Liver (tissue), 9 donors: ENCODE measurements around the gene GRIN2C. TPM values are rescaled to one million over a fixed set of nuclear protein-coding genes. Genes with fewer than 3 reads are reported as not detected.
A peak's percentile ranks its signal among the peaks of the same experiment; 100 is the strongest.
"Not testable (repeated sequence)": the region's sequence is repeated elsewhere in the genome, so short reads cannot be mapped to it uniquely, and the experiment has no call there.

ENCODE experiments used
- DNase-seq: peaks from one replicate; pipeline ENCODE4 v3.0.0-alpha.2; 2017; ENCODE audit warnings: low spot score
- H3K27ac ChIP-seq, 2 donors: one replicate each; pipeline ENCODE4 v1.7.0; 2013; ENCODE audit warnings: inconsistent platforms in 2 of 2, low read length in 2 of 2, control low read depth in 1 of 2, low read depth in 1 of 2, mild to moderate bottlenecking in 1 of 2
- H3K27me3 ChIP-seq, 4 donors: one replicate each; pipeline versions ENCODE4 v1.6.1 to v1.7.0; 2013; ENCODE audit warnings: low read length in 3 of 4, inconsistent platforms in 1 of 4, mild to moderate bottlenecking in 1 of 4, moderate library complexity in 1 of 4; ENCODE audit not compliant: control insufficient read depth in 4 of 4, insufficient read depth in 4 of 4
- H3K36me3 ChIP-seq, 4 donors: one replicate each; pipeline versions ENCODE4 v1.6.1 to v1.7.0; 2013; ENCODE audit warnings: low read length in 3 of 4, mild to moderate bottlenecking in 3 of 4, low read depth in 1 of 4, moderate library complexity in 1 of 4; ENCODE audit not compliant: control insufficient read depth in 4 of 4, insufficient read depth in 3 of 4
- H3K4me1 ChIP-seq, 4 donors: one replicate each; pipeline versions ENCODE4 v1.6.1 to v1.7.0; 2013; ENCODE audit warnings: low read length in 3 of 4, mild to moderate bottlenecking in 3 of 4, moderate library complexity in 1 of 4; ENCODE audit not compliant: control insufficient read depth in 4 of 4, insufficient read depth in 4 of 4
- H3K4me3 ChIP-seq, 3 donors: one replicate each; pipeline versions ENCODE4 v1.6.1 to v1.7.0; 2013; ENCODE audit warnings: low read length in 3 of 3, control low read depth in 1 of 3, low read depth in 1 of 3, mild to moderate bottlenecking in 1 of 3
- H3K9ac ChIP-seq, 2 donors: one replicate each; pipeline ENCODE4 v1.7.0; 2013; ENCODE audit warnings: low read length in 2 of 2, mild to moderate bottlenecking in 2 of 2, moderate library complexity in 2 of 2, control low read depth in 1 of 2, low read depth in 1 of 2
- H3K9me3 ChIP-seq, 4 donors: one replicate each; pipeline versions ENCODE4 v1.6.1 to v1.7.0; 2013; ENCODE audit warnings: low read length in 3 of 4; ENCODE audit not compliant: control insufficient read depth in 4 of 4
- ATF3 ChIP-seq: IDR thresholded peaks from 2 replicates; pipeline ENCODE4 v1.6.1; 2016; ENCODE audit warnings: antibody characterized with exemption
- CTCF ChIP-seq: fragments of 150-350 bp; IDR thresholded peaks from 2 replicates; pipeline ENCODE4 v1.5.1; 2017; ENCODE audit warnings: improper control_type of control experiment, low read depth, low read length; ENCODE audit not compliant: missing input control
- FOXA2 ChIP-seq: IDR thresholded peaks from 2 replicates; pipeline ENCODE4 v1.6.1; 2016; ENCODE audit warnings: antibody characterized with exemption
- GABPA ChIP-seq, 2 donors: IDR thresholded peaks in 1 of 2; conservative IDR thresholded peaks in 1 of 2; 2 replicates each; pipeline ENCODE4 v1.6.1; 2016; ENCODE audit warnings: antibody characterized with exemption in 2 of 2, mild to moderate bottlenecking in 1 of 2, moderate library complexity in 1 of 2
- HNF4A ChIP-seq, 2 donors: conservative IDR thresholded peaks; 2 replicates each; pipeline ENCODE4 v1.6.1; 2016; ENCODE audit warnings: antibody characterized with exemption in 2 of 2, mild to moderate bottlenecking in 2 of 2
- HNF4G ChIP-seq: IDR thresholded peaks from 2 replicates; pipeline ENCODE4 v1.6.1; 2016; ENCODE audit warnings: antibody characterized with exemption
- NR2F2 ChIP-seq: IDR thresholded peaks from 2 replicates; pipeline ENCODE4 v1.6.1; 2016; ENCODE audit warnings: antibody characterized with exemption
- REST ChIP-seq: IDR thresholded peaks from 2 replicates; pipeline ENCODE4 v1.6.1; 2016; ENCODE audit warnings: antibody characterized with exemption, mild to moderate bottlenecking
- TAF1 ChIP-seq: conservative IDR thresholded peaks from 2 replicates; pipeline ENCODE4 v1.6.1; 2016; ENCODE audit warnings: antibody characterized with exemption, mild to moderate bottlenecking
- YY1 ChIP-seq: IDR thresholded peaks from 2 replicates; pipeline ENCODE4 v1.6.1; 2016; ENCODE audit warnings: antibody characterized with exemption, mild to moderate bottlenecking
- ZBTB33 ChIP-seq: IDR thresholded peaks from 2 replicates; pipeline ENCODE4 v1.6.1; 2016; ENCODE audit warnings: antibody characterized with exemption
- WGBS: extraction: QIAGEN DNeasy Blood & Tissue Kit; methylation state at CpG from one replicate; pipeline ENCODE4 v1.1.7; 2013; 5-methylcytosine and 5-hydroxymethylcytosine counted together
- polyA plus RNA-seq, 2 donors: library from polyadenylated mRNA; stranded (reverse) in 1 of 2; unstranded in 1 of 2; fragments of 200-250 nt in 1 of 2; fragments of >200 nt in 1 of 2; fragmentation: Nextera tagmentation in 1 of 2; extraction: Ambion mirVana in 1 of 2; gene quantifications; one replicate each; pipeline versions ENCODE4 v1.2.1 to v1.2.3, GENCODE V29; 2013 to 2015
- total RNA-seq, 2 donors: library from RNA; depleted of rRNA; stranded (reverse); fragments of >200 nt; gene quantifications; one replicate each; pipeline ENCODE4 v1.2.3, GENCODE V29; 2014
- donor health status: healthy.
- donor health status: healthy.
- donor health status: healthy.
- donor health status: healthy.
- donor health status: healthy.

GRIN2C gene
- total and polyA plus RNA-seq, 4 donors, result 0.03 to 0.10 (median 0.09) TPM; not detected in 1

- H3K4me1 ChIP-seq, result peaks cover 6 to 20% (median 14%) of the 10 kb centered on the region in 4 donors
- DNase-seq, result no peak
- H3K9me3 ChIP-seq, result no peaks in the 10 kb centered on the region
- H3K27me3 ChIP-seq, result no peaks in the 10 kb centered on the region
- 7% methylated on average over 38 of the region's 38 CpGs for WGBS
- H3K27ac ChIP-seq, result peak within 1 kb of the TSS; percentile 79 to 83
- H3K36me3 ChIP-seq, result no peaks in the 10 kb centered on the region
- H3K9ac ChIP-seq, result peak within 1 kb of the TSS; percentile 73 to 85
- TF ChIP-seq YY1, result no peak
- TF ChIP-seq TAF1, result peak; percentile 84
- TF ChIP-seq REST, result peak; percentile 81
- H3K4me3 ChIP-seq, result peak within 1 kb of the TSS; percentile 69 to 86 (median 84)
These were observed 12.8 kb upstream of the GRIN2C start, which contains the start of gene FDXR for GRCh38 chr17:74872313-74873036. Gene FDXR (minus strand): TSS chr17:74872994. CDS start chr17:74872944, 50 bp downstream.

- TF ChIP-seq HNF4A (conservative IDR thresholded peaks at IDR 0.05), result no peak
- no peak for TF ChIP-seq NR2F2
- TF ChIP-seq CTCF, result no peak
- TF ChIP-seq FOXA2, result no peak
- TF ChIP-seq ATF3, result no peak
- TF ChIP-seq HNF4G, result no peak
- TF ChIP-seq TAF1, result no peak
- Histone ChIP-seq H3K36me3 (no peaks in the 10 kb centered on the region), H3K27ac (no peak overlapping the region), H3K9ac (no peak overlapping the region), H3K9me3 (no peaks in the 10 kb centered on the region), H3K4me3 (no peak overlapping the region), H3K4me1 (peaks cover 4 to 20% (median 14%) of the 10 kb centered on the region in 4 donors), H3K27me3 (no peaks in the 10 kb centered on the region)
- 89% methylated on average over 11 of the region's 11 CpGs for WGBS
- DNase-seq, result no peak
These were observed 11.8 kb upstream of the GRIN2C start for GRCh38 chr17:74871356-74872076.

GRCh38 chr17:74870512-74870911, 10.8 kb upstream of the GRIN2C start:
- Histone ChIP-seq H3K9ac (no peak overlapping the region), H3K27ac (no peak overlapping the region), H3K36me3 (no peaks in the 10 kb centered on the region), H3K4me1 (peaks cover 4 to 20% (median 14%) of the 10 kb centered on the region in 4 donors), H3K4me3 (no peak overlapping the region), H3K9me3 (no peaks in the 10 kb centered on the region), H3K27me3 (no peaks in the 10 kb centered on the region)
- WGBS, result 95% methylated on average over 3 of the region's 3 CpGs
- no peak for DNase-seq
- TF ChIP-seq ZBTB33 (no peak), YY1 (no peak), GABPA (IDR thresholded peaks at IDR 0.05 in 1 of 2, conservative IDR thresholded peaks at IDR 0.05 in 1 of 2) (no peak)

GRCh38 chr17:74870028-74870427, 10.3 kb upstream of the GRIN2C start:
- not testable (repeated sequence) for H3K36me3 ChIP-seq, H3K27ac ChIP-seq, DNase-seq, H3K27me3 ChIP-seq, H3K9ac ChIP-seq, H3K4me3 ChIP-seq, H3K9me3 ChIP-seq
- peaks cover 4 to 20% (median 13%) of the 10 kb centered on the region in 4 donors for H3K4me1 ChIP-seq
- WGBS, result 91% methylated on average over 9 of the region's 9 CpGs
